Fibroblast of pulmonary artery (primary cell): ENCODE results near the gene LEUTX.
A peak's percentile ranks its signal among the peaks of the same experiment; 100 is the strongest.

Source experiments
- DNase-seq: peaks from one replicate; pipeline ENCODE4 v3.0.0-alpha.2; 2010; ENCODE audit warnings: low read depth
- H3K4me3 ChIP-seq: replicated peaks from 2 replicates; pipeline ENCODE4 v1.5.1; 2011; ENCODE audit warnings: low read depth, mild to moderate bottlenecking, control low read depth, low read length, moderate library complexity
- TF ChIP-seq, protein P1 (sequence below): IDR thresholded peaks from 2 replicates; pipeline ENCODE4 v1.5.1; 2011; ENCODE audit warnings: mild to moderate bottlenecking, control low read depth, low read length, inconsistent platforms; ENCODE audit errors: missing control alignments

LEUTX gene

DNA sequence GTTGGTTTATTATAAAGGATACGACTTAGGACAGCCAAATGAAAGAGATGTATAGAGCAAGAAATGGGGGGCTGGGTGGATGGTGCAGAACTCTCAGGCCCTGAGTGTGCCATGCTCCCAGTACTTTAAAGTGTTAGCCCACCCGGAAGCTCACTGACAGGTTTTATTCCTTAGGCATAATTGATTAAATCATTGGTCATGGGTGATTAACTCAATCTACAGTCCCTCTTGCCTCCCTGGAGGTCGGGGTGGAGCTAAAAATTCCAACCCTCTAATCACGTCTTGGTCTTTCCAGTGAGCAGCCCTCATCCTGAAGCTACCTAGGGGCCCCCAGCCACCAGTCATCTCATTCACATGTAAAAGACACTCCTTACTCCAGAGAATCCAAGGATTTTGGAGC, 9.9 kb upstream of the LEUTX start:
- no peak overlapping the region for H3K4me3 ChIP-seq
- no peak for DNase-seq
- TF ChIP-seq, protein P1, sequence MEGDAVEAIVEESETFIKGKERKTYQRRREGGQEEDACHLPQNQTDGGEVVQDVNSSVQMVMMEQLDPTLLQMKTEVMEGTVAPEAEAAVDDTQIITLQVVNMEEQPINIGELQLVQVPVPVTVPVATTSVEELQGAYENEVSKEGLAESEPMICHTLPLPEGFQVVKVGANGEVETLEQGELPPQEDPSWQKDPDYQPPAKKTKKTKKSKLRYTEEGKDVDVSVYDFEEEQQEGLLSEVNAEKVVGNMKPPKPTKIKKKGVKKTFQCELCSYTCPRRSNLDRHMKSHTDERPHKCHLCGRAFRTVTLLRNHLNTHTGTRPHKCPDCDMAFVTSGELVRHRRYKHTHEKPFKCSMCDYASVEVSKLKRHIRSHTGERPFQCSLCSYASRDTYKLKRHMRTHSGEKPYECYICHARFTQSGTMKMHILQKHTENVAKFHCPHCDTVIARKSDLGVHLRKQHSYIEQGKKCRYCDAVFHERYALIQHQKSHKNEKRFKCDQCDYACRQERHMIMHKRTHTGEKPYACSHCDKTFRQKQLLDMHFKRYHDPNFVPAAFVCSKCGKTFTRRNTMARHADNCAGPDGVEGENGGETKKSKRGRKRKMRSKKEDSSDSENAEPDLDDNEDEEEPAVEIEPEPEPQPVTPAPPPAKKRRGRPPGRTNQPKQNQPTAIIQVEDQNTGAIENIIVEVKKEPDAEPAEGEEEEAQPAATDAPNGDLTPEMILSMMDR: no peak

DNA sequence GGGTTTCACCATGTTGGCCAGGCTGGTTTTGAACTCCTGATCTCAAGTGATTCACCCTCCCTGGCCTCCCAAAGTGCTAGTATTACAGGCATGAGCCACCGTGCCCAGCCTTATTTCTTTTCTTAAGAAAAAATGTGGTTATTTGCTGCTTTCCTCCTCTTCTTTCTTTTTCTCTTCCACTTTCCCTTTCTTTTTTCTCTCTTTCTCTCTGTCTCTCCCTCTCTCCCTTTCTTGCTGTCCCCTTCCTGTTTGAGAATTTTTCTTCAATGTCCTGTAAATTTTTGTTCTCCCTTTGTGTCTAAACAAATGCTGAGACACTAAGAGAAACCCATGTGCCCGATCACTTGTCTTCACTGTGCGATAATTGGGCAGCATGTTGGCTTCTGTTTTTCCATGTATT, 2.2 kb downstream of the LEUTX start:
- DNase-seq: no peak
- H3K4me3 ChIP-seq: no peak overlapping the region
- TF ChIP-seq, protein P1: no peak

DNA sequence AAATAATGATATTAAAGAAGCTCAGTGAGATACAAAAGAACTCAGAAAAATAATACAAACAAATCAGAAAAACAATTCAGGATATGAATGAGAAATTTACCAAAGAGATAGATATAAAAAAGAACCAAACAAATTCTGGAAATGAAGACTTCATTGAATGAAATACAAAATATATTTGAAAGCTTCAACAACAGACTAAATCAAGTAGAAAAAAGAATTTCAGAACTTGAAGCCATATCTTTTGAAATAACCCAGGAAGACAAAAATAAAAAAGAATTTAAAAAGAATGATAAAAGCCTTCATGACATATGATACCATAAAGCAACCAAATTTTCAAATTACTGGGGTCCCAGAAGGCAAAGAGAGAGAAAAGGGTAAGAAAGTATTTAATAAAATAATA, 9.6 kb downstream of the LEUTX start:
- DNase-seq: no peak
- H3K4me3 ChIP-seq: no peak overlapping the region
- TF ChIP-seq, protein P1: no peak

DNA sequence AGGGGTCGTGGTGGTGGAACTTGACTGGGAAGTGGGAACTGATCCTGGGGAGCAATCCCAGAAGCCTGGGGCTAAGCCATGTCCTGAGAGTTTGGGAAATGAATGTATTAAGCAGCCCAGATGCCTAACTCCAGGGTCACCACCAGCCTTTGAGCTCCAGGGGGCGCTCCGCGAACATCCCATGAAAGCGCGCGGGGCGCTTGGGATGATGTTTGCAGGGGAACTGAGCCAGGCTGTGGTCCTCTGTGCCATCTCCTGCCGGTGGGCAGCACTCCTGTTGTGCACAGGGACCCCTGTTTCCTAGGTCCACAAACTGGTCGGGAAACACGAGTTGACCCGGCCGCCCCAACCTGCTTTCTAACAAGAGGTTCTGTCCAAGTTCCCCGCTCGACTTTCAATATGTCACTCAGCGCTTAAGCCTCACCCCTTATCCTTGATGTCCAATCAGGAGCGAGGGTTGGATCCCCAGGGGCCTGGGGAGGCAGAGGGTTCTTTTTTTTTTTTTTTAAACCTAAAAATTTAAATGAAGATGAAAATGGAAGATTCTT, 14.4 kb downstream of the LEUTX start:
- TF ChIP-seq, protein P1: peak; percentile 94
- H3K4me3 ChIP-seq: peak overlapping the region; percentile 56
- peak; percentile 81 for DNase-seq

DNA sequence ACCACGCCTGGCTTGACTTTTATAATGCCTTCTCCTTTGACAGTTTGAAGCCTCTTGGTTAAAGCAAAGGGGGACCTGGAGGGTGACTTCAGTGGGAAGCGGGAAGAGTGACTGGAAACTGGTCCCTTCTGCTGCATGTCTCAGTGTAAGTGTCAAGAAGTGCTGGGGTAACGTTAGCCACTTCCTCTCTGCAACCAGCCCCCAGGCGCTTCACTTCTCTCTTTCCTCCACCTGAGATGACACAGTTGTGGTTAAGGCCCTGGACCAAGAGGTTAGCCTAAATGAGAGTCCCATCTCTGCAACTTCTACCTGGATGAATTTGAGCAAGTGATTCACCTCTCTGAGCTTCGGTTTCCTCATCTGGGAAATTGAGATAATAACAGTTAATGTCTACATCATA, 16.3 kb downstream of the LEUTX start:
- DNase-seq: no peak
- H3K4me3 ChIP-seq: no peak overlapping the region
- TF ChIP-seq, protein P1: no peak

DNA sequence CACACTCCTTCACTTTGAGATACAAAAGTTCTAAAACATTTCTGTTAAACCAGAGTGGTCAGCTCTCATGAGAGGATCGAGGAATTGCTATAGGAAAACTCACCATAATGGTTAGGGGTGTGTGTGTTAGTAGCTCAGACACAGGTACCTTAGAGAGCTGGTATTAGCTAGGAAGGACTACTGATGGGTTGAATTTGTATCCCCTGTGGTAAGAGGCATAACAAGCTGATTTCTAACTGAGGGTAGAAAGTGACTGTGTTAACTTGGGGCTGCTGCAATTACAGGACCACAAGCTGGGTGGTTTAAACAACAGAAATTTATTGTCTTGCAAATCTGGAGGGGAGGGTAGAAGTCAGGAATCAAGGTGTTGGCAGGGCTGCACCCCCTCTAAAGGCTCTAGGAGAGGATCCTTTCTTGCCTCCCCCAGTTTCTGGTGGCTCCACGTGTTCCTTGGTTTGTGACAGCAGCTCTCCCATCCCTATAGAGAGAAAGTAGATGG, 17.4 kb downstream of the LEUTX start:
- no peak overlapping the region for H3K4me3 ChIP-seq
- no peak for DNase-seq
- TF ChIP-seq, protein P1: no peak

DNA sequence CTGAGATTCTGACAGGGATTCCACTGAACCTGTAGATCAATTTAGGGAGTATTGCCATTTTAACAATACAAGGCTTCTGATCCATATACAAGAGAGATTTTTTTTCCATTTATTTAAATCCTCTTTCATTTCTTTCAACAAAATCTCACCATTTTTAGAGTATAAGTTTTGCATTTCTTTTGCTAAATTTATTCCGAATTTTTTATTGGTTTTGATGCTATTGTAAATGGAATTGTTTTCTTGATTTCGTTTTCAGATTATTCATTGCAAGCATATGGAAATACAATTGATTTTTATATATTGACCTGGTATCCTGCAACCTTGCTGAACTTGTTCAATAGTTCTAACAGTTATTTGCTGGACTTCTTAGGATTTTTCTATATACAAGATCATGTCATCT, 18.4 kb downstream of the LEUTX start:
- no peak overlapping the region for H3K4me3 ChIP-seq
- TF ChIP-seq, protein P1: no peak
- DNase-seq: no peak
